ENCODE results near the gene RNF8. TPM values are rescaled to one million over a fixed set of nuclear protein-coding genes. Genes with fewer than 3 reads are reported as not detected.

RNF8 gene
- total RNA-seq, 1 donor from 2014 or later: 13.1 TPM

DNA sequence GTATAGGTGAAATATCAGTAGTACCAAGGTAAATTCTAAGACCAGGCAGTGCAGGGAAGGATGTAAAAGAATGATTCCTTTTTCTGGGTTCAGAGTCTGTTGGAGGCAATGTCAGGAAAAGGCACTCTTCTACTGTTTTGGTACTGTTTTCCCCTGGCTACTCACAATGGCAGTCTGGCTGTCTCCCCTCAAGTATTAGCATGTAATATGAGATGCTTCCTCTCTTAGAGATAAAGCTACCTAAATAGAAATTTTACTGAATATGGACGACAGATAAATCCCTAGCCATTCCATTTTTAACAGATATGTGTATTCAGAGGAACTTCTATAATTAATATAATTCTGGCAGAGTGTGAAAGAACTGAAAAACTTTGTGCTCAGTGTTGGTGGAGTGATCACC, 3.5 kb downstream of the RNF8 start:
- peaks cover 22% of the 10 kb centered on the region for H3K36me3 ChIP-seq
- H3K9me3 ChIP-seq: no peaks in the 10 kb centered on the region
- TF ChIP-seq CTCF (IDR thresholded peaks at IDR 0.05): no peak
- ATAC-seq (no peak), DNase-seq (no peak)
- intact Hi-C loops (cut with DNase I): no loop called here
- H3K4me3 ChIP-seq: no peak overlapping the region
- no peak overlapping the region for H3K27ac ChIP-seq
- H3K27me3 ChIP-seq (ENCODE audit: low read depth): no peaks in the 10 kb centered on the region
- H3K4me1 ChIP-seq: no peaks in the 10 kb centered on the region

GRCh38 chr6:37357860-37358259, 4.1 kb downstream of the RNF8 start:
- TF ChIP-seq CTCF (IDR thresholded peaks at IDR 0.05): no peak
- intact Hi-C loops (cut with DNase I): no loop called here
- H3K9me3 ChIP-seq: no peaks in the 10 kb centered on the region

GRCh38 chr6:37359039-37359438, 5.3 kb downstream of the RNF8 start:
- no peaks in the 10 kb centered on the region for H3K4me1 ChIP-seq
- H3K27me3 ChIP-seq (ENCODE audit: low read depth): no peaks in the 10 kb centered on the region
- ATAC-seq (no peak), DNase-seq (no peak)
- no peaks in the 10 kb centered on the region for H3K9me3 ChIP-seq
- H3K36me3 ChIP-seq: peaks cover 35% of the 10 kb centered on the region
- H3K27ac ChIP-seq: no peak overlapping the region
- no peak overlapping the region for H3K4me3 ChIP-seq
- no peak for TF ChIP-seq CTCF (IDR thresholded peaks at IDR 0.05)
- intact Hi-C loops (cut with DNase I): no loop called here

More at GRCh38 chr6:37357860-37358259, 4.1 kb downstream of the RNF8 start:
- H3K4me3 ChIP-seq: no peak overlapping the region
- H3K36me3 ChIP-seq: peaks cover 27% of the 10 kb centered on the region
- no peak overlapping the region for H3K27ac ChIP-seq
- H3K27me3 ChIP-seq (ENCODE audit: low read depth): no peaks in the 10 kb centered on the region
- ATAC-seq (no peak), DNase-seq (no peak)
- H3K4me1 ChIP-seq: no peaks in the 10 kb centered on the region

DNA sequence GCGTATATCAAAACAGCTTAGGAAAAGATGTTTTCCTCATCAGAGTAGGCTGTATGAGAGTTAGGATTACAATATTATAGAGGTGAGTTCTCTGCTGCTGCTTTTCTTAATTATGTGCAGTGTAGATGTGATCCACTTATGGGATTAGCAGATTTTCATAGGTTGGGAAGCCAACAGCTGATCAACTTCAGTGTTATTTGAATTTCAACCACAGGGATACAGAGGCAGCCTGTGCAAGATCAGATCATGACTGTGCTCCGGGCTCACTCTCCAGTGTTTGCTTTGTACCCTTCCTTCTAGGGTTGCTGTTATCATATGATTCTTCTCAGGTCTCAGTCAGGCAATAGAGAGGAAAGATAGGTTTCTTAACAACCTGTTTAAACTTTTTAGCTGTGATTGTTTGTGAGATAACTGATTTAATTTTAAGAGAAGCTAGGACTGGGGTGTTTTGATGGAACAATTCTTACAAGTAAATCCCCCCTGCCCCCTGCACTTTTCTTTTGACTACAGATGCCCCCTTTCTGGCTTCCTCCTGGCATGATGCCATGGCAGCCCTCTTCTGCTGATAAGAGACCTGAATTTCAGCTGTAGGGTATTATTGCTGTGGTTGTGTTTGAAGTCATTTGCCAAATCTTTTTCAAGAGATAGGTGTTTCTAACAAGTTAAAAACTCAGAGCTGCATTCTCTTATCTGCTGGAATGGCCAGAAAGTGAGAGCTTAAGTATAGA, 8.5 kb downstream of the RNF8 start:
- Histone ChIP-seq H3K9me3 (no peaks in the 10 kb centered on the region), H3K4me3 (no peak overlapping the region), H3K27ac (no peak overlapping the region), H3K36me3 (peaks cover 40% of the 10 kb centered on the region), H3K4me1 (peaks cover 8% of the 10 kb centered on the region), H3K27me3 (ENCODE audit: low read depth) (no peaks in the 10 kb centered on the region)
- TF ChIP-seq CTCF (IDR thresholded peaks at IDR 0.05): no peak
- intact Hi-C loops (cut with DNase I): no loop called here
- DNase-seq: no peak
- ATAC-seq: no peak

DNA sequence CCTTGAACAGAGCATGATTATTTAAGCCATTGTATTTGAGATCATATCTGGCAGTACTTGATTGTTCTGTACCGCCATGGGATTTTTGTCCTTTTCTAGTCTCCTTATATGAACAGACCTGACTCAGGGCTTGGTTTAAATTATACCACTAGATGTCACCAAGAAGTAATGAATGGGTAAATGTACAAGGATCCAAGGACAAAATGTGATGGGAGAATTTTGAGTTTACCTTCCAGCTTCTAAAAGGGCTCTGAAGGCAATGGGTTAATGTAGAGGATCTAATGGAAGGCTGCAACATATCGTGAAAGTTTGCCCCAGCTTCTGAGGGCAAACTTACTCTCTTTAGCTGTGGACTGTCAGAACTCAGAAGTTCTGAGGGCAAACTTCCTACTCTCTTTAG, 12.0 kb downstream of the RNF8 start:
- Histone ChIP-seq H3K4me3 (no peak overlapping the region), H3K4me1 (peaks cover 24% of the 10 kb centered on the region), H3K9me3 (no peaks in the 10 kb centered on the region), H3K36me3 (peaks cover 36% of the 10 kb centered on the region), H3K27ac (no peak overlapping the region), H3K27me3 (ENCODE audit: low read depth) (no peaks in the 10 kb centered on the region)
- ATAC-seq (peak in 1 of 2 donors; percentile 28), DNase-seq (no peak)
- no peak for TF ChIP-seq CTCF (IDR thresholded peaks at IDR 0.05)
- intact Hi-C loops (cut with DNase I): no loop called here

All from lower lobe of right lung (tissue), 2 donors.